Measurements from ENCODE around the gene ALDH3B1. TPM values are rescaled to one million over a fixed set of nuclear protein-coding genes. Genes with fewer than 3 reads are reported as not detected.

The ALDH3B1 gene
- polyA plus RNA-seq, 1 donor, result 11.8 TPM

DNA sequence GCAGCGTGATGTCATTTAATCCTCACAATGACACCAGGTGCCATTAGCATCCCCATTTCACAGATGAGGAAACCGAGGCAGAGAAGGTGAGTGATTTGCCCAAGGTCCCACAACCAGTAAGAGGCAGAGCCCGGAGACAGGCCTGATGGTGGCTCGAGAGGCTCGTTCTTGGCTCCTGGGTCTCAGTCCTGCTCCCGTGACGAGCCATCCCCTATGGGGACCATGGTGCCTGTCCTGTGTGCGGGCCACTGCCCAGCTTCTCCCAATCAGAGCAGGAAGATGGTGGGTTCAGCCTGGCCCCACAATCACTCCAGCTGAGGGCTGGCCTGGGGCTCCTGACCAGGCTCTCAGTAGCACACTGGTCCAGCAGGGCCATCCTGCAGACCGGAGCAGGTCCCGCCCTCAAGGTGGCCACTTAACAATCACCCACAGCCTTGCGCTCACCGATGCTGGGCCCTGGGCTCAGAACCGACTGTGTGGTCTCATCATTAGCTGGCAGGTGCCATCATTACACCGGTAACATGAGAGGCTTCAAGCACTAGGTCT lies 3.6 kb downstream of the ALDH3B1 start:
- DNase-seq (ENCODE audit: low read depth), result no peak

DNA sequence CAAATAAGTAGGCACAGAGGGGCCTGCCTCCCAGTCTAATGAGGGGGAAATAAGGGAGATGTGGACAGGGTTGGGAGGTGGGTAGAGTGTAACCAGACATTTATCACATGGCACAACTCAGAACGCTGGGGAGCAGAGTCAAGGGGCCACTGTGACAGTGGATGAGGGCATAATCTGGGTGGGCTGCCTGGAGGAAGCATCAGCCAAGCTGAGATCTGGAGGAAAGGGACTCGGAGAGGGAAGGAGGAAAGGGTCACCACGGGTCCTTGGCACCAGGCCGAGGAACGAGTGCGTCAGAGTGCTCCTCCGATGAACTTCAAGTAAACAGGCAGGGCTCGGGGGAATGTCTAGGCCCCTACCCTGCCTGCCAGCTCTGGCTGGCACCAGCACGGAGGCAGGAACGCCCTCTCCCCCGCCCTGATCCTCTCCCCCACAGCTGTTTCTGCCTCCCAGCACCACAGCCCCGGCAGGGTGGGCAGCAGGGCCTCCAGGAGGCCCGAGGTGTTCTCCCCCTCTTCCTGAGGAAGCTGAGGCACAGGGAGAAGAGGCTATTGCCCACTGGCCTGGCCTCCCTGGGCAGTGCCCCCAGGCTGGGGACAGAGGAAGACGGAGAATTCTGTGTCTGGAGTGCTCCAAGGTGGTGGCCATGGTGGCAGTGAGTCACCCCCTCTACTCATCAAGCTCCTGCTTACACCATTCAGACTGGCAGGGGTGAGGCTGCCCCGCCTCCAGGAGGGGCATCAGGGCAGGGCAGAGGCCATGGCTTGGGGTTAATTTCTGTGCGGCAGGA lies 4.2 kb downstream of the ALDH3B1 start:
- no peak for DNase-seq (ENCODE audit: low read depth)

DNA sequence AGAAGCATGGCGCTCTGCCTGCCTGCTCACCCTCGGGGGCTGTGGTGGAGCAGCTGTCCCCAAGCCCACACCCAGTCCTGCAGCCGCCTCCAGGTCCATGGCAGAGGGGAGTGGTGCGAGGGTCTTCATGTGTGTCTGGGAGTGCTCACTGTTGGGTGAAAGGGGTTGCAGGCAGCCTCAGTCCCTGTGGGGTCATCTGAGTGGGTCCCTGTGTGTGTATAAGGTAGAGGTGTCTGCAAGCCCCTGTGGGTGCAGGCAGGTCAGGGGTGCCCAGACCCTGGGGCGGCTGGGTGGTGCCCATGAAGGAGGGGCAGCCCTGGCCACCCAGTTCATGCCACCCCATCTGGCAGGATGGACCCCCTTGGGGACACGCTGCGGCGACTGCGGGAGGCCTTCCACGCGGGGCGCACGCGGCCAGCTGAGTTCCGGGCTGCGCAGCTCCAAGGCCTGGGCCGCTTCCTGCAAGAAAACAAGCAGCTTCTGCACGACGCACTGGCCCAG lies 4.9 kb downstream of the ALDH3B1 start:
- DNase-seq (ENCODE audit: low read depth), result no peak

DNA sequence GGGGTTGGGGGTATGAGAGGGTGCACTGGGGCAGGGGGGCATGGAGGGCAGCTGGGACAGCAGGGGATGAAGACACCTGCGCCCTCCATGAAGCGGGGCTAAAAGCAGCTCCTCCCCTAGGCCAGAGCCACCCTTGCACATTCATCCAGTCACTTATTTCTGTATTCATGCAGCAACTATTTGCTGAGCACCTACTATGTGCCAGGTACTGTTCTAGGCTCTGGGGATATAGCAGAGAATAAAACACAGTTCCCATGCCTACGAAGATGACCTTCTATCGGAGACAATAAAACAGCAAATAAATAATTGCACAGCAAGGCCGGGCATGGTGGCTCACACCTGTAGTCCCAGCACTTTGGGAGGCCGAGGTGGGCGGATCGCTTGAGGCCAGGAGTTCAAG lies 5.3 kb downstream of the ALDH3B1 start:
- no peak for DNase-seq (ENCODE audit: low read depth)

DNA sequence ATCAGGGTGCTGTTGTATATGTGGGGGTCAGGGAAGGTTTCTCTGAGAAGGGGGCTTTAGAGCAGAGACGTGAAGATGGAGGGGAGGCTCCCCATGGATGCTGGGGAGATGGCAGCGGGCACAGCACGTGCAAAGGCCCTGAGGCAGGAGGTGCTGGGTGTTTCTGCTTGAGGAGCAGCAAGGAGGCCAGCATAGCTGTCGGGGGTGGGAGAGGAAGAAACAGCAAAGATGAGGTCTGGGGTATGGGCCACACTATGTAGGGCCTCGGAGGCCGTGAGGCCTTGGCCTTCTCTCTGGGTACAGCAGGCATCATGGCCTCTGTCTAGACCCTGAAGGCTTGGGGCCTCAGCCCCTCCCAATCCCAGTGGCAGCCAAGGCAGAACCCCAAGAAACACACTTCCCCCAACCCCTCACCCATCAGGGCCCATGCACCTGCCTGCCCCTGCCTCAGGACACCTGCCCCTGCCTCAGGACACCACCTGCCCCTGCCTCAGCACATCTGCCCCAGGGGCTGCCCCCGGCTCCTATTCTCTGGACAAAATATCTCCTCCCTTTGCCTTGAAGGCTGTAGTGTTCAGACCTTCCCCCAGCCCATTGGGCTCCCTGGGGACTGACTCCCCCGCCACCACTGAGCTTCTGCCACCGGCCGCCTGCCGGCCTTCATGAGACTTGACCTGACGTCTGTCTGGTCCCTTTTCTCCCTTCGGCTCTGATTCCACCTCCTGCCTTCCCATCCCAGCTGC lies 6.2 kb downstream of the ALDH3B1 start:
- no peak for DNase-seq (ENCODE audit: low read depth)

DNA sequence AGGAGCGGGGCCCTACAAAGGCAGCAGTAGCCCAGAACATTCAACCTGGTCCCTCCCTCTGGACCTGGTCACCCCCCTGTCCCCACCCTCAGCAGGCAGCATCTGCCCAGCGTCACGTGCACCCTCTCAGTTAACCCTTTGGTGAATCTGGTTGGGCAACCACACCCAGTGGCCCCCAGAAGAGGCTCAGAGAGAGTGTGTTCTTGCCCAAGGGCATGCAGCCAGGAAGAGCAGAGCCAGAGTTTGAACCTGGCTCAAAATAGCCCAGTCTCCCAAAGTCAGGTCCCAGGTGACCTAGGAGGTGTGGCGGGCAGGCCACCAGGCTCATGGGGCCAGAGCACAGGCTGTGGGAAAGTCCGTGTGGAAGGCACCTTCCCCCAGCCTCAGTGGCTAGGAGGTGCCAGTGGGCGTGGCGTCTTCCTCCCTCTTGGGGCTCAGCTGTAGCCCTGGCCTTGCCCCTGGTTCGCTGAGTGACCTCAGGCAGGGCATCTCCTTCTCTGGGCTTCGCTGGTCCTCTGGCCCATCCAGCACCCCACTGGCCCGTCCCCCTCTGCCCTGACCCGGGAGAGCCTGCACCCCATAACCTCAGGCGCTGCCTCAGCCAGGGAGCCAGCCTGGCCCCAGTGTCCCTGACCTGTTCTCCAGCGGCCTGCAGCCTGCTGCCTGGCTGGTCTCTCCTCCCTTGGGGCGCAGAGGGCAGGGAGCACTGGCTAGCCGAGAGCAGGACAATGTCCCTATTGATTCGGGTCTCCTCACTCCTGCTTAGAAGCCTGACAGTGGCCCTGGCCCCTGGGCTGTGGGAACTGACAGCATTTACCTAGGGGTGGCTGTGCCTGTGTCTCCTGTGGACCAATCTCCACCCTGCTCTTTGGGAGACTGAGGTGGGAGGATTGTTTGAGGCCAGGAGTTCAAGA lies 7.0 kb downstream of the ALDH3B1 start:
- no peak for DNase-seq (ENCODE audit: low read depth)

DNA sequence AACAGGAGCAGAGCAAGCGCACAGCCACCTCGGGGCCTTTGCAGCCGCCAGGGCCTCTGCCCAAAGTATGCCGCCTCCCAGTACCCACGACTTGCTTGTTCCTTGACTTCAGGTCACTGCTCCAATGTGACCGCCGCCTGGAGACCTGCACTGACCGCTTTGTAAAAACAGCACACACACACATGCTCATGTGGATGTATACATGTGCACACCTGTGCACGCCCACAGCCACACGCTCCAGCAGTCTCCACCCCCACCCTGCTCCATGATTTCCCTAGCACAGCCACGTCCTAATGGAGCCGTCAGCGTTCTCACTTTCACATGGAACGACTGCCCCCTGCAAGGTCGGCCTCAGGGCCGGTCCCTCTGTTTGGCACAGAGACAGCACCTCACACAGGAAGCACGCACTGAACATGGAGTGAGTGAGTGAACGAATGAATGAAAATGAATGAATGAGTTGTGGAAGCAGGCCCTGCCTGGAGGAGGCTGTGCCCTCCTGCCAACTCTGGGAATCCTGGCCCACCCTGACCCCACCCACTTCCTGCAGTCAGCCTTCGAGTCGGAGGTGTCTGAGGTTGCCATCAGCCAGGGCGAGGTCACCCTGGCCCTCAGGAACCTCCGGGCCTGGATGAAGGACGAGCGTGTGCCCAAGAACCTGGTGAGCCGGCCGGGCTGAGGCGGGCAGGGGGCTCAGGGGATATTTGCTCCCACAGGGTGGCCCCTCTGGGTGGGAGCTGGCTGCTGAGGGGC lies 8.0 kb downstream of the ALDH3B1 start:
- no peak for DNase-seq (ENCODE audit: low read depth)

DNA sequence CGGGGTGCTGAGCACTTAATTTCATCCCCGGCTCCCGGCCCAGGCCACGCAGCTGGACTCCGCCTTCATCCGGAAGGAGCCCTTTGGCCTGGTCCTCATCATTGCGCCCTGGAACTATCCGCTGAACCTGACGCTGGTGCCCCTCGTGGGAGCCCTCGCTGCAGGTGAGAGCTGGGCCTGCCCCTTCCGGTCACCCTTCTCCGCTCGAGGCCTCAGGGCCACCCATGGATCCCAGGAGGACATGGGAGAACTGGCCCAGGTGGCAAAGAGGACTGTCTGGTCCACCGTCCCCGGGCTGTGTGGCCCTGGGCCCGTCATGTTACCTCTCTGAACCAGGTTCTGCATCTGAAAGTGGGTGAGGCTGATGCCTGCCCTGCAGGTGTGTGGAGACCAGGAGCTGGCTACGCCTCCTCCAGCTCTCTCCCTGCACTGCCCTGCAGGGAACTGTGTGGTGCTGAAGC lies 8.6 kb downstream of the ALDH3B1 start:
- DNase-seq (ENCODE audit: low read depth), result no peak

DNA sequence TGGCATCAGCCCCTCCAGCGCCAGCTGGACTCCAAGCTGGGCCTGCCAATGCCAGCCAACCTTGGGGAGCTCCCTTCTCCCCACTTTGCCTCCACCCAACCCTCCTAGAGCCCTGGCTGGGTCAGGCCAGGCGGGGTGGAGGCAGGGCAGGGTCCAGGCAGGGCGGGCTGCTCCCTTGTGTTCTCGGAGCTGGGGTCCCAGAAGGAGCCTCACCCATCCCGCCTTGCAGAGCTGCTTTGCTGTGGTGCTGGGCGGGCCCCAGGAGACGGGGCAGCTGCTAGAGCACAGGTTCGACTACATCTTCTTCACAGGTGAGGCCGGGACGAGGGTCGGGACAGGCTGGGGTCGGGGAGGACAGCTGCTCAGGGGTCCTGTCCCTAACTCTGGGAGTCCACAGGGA lies 9.4 kb downstream of the ALDH3B1 start:
- DNase-seq (ENCODE audit: low read depth), result no peak

DNA sequence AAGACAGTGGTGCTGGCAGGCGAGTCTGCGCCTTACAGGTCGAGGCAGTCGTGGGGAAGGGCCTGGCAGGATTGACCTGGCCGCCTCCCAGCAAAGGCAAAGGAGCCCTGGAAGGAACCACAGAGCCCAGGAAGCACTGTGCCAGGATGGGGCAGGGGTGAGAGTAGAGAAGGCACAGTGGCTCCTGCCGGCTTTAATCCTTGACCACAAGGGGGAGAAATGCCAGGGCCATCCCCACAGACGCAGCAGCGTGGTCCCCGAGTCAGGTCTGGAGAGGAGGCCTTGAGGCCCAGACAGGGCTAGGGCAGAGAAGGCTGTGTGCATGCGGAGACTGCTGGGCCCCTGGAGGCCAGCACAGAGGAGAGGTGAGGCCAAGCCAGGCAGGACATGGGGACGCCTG lies 10.4 kb downstream of the ALDH3B1 start:
- no peak for DNase-seq (ENCODE audit: low read depth)

DNA sequence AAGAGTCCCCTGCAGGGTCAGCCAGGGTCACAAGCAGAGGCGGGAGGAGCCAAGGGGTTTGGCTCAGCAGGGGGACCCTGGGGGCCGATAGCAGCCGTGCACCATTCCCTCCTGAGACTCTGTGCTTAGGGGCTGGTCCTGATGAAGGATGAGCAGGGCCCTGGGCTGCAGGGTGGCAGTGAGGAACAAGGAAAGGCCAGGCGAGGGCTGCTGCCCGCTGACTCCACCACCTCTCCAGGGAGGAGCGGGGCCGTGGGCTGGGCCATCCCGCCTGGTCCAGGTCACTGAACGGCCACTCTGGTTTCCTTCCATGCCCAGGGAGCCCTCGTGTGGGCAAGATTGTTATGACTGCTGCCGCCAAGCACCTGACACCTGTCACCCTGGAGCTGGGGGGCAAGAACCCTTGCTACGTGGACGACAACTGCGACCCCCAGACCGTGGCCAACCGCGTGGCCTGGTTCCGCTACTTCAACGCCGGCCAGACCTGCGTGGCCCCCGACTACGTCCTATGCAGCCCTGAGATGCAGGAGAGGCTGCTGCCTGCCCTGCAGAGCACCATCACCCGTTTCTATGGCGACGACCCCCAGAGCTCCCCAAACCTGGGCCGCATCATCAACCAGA lies 11.2 kb downstream of the ALDH3B1 start:
- DNase-seq (ENCODE audit: low read depth), result no peak

DNA sequence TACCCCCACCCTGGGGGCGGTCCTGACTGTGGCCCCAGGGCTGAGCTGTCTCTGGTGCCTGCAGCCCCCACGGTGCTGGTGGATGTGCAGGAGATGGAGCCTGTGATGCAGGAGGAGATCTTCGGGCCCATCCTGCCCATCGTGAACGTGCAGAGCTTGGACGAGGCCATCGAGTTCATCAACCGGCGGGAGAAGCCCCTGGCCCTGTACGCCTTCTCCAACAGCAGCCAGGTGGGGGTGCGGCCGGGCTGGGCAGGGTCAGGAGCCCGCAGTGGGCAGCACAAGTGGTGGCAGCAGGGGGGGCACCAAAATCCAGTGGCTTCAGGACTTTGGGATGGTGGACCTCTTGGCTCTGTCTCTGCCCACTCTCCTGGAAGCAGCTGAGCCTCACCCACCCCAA lies 12.4 kb downstream of the ALDH3B1 start:
- no peak for DNase-seq (ENCODE audit: low read depth)

DNA sequence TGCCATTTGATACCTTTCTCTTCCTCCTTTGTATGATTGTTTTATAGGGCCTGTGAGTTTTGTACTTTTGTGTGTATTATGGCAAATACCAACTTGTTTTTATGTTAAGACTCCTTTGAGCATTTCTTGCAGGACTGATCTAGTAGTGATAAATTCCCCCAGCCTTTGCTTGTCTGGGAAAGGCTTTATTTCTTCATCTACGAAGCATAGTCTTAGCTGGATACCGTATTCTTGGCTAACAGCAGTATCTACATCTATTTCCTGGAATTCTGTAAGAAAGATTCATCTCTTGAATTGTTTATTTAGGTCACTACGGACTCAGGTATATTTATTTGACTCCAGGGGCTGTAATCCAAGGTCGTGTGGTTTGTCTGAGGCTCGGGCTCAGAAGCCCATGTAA lies 14.4 kb downstream of the ALDH3B1 start:
- no peak for DNase-seq (ENCODE audit: low read depth)

DNA sequence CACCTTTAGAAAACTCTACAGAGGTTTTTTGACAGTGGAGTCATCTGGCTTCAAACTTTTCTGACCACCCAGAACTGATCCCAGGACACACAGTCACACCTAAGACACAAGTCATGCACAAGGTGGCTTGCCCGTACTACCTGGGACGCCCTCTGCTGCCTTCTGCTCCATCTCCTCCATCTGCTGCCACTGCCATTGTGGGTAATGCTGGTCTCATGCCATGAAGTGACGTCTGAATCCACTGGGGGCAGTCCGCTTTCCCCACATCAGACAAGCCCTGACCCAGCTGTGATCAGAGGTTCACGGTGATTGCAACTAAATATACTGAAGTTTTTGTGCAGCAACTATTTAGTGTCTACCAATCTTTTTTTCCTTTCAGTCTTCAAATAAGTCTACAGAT lies 14.9 kb downstream of the ALDH3B1 start:
- no peak for DNase-seq (ENCODE audit: low read depth)

DNA sequence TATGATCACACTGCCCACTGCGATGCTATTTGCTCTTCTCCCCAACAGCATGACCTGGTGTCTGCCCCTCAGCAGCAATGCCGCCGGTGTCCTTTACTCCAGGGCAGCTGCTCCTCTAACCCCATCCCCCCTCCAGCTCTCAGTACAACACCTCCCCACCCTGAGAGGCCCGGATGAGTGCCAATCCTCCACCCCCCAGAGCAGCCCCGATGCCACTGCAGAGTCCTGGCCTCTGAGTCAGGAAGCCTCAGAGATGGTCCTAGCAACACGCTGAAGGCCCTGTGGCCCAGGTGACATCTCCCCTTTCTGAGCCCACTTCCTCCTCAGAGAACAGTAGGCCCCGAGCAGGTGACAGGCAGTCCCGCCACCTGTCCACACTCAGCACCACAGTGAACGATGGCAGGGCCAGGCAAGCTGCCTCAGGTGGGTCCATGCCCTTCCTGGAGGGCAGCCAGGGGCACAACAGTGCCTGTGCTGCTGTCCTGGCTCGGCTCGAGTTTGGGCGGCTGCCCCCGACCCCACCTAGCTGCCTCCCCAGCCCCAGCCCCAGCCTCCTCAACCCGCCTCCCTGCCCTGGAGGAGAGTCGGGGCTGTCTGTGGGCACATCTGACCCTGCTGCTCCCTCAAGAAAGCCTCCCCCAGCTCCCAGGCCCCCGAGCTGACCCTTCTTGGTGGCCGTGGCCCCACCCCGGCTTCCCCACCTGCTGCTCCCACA lies 16.4 kb downstream of the ALDH3B1 start:
- DNase-seq (ENCODE audit: low read depth), result no peak

DNA sequence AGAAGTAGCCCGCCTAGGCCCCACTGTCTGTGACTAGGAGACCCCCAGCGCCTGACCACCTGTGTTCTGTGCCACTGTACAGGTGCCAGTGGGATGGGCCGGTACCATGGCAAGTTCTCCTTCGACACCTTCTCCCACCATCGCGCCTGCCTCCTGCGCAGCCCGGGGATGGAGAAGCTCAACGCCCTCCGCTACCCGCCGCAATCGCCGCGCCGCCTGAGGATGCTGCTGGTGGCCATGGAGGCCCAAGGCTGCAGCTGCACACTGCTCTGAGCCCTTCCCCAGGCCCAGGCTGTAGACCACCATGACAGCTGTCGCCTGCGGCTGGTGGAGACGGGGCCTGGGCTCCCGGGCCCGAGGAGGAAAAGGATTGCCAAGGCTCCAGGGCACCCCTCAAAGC lies 17.5 kb downstream of the ALDH3B1 start:
- DNase-seq (ENCODE audit: low read depth), result no peak

DNA sequence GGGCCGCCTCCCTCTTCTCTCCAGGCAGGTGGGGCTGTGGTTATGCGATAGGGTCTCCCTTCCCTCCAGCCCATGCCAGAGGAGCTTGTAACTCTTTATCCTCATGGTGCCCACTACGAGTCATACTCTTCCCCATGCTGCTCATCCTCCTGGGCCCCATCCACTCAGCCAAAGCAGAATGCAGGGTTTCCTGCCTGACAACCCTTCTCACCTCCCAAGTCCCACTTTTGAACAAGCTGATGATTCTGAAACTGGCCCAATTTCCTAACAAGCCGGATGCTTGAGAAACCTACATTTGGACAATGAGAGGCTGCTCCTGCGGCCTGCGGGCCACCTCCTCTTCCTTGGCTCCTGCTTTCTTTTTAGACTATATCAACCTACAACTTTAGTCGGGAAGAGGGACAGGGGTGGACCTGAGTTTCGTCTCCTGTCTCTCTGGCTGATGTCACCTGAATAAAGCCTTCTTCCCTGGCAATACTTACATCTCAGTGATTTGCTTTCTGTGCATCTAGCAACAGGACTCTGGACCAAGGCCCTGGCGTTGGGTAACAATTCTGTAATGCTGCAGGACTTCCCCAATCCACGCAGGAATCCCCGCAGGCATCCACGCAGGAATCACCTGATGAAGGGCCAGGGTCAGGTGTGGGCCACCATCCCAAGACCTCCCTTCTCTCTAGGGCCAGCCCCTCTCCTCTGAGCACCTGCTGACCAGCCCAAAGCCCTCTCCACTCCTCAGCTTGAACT lies 18.8 kb downstream of the ALDH3B1 start:
- DNase-seq (ENCODE audit: low read depth), result no peak

DNA sequence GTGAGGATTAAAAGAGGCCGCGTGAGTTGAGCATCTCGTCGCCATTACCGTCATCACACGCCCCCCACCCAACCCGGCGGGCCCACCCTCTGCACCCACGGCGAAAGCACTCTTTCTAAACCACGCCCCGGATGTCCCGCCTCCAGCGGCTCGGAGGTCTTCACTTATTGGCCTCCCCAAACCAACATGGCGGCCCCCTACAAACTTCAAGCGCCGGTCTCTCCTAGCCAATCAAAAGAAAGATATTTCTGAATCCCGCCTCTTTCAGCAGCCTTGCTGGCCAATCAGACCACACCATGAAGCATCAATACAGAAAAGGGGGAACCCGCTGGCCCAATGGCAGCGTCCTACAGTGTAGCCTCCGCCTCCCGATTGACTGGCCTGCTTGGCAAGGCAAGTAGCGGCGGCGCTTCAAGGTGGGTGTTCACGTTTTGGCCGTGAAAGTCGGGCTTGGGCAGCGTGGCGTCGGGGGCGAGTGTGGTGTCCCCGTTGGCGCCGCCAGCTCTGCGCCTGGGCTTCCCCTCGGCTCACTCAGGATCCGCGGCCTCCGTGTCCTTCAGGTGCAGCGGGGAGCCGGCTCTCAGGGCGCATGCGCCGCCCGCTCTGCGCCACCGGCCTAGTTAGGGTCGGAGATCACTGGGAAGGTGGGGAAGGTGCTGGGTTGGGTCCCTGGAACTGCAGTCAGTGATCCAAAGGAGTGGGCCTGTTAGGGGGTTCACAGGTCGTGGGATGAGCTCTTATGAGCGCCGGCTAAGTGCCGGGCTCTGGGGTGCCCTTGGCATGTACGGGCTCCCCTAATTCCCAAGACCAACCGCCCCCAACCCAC lies 20.4 kb downstream of the ALDH3B1 start, which contains the start of gene NDUFS8:
Gene NDUFS8, plus strand, starts transcription at position 364 of the 826 bp plus-strand sequence. CDS start 1,471 bp downstream, outside the sequence.
- peak; percentile 97 for DNase-seq (ENCODE audit: low read depth)
